Measurements from ENCODE around the gene RAB10.
"Not testable (repeated sequence)": the region's sequence is repeated elsewhere in the genome, so short reads cannot be mapped to it uniquely, and the experiment has no call there.

The RAB10 gene

DNA sequence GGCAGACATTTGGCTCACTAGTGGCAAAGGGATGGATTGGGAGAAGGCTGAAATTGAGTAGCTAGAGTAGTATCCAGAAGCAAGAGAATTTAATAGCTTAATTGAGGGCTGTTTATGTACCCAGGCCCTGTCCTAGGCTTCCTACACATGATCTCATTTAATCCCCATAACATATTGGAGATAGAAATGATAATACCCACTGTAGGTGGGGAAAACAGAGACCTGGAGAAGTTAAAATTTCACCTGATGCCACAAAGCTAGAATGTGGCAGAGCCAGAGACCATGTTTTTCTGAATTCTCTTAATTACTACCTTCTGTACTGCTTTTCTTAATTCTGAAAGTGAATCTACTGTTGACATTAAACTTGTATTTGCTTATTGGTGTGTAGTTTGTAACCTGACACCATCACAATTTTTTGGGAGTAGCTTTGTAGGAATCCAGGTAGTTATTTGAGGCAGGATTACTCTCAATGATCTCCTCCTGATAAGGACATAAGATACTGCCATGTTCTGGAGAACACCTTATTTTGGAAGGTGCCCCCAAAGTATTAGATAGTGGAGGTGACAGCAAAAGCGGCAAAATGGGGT, 42.2 kb downstream of the RAB10 start:
- Histone ChIP-seq H3K36me3 (ENCODE audit: control insufficient read depth, insufficient read depth, low read length) (peaks cover 23% of the 10 kb centered on the region), H3K27ac (ENCODE audit: low read depth, low read length, severe bottlenecking) (no peak overlapping the region), H3K4me1 (ENCODE audit: control insufficient read depth, insufficient read depth, low read length, poor library complexity, severe bottlenecking) (no peaks in the 10 kb centered on the region), H3K4me3 (ENCODE audit: extremely low read depth, insufficient read depth, low read length, poor library complexity, severe bottlenecking) (no peak overlapping the region), H3K9me3 (ENCODE audit: control insufficient read depth, low read length) (peaks cover 18% of the 10 kb centered on the region)
- WGBS, 2 experiments (ENCODE audit: insufficient coverage in 2 of 2): 100% methylated on average over 1 of the region's 1 CpG; no CpG with 5 or more reads in 1 of the 2 experiments

DNA sequence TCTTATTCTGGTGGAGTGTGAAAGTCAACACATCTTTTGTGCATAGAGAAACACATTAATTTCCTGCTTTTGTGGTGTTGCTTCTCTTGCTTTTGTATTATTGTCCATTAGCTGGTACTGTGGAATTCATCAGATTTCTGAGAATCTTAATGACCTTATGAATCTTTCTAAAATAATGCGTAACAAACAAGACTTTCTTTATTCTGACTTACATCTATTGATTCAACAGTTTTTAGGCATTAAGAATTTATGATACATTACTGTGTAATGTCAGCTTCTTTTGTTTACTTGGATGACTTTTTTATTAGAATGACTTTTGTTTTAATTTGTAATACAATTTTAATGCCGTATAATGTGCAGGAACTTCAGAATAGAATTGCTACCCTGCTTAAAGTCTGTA, 43.4 kb downstream of the RAB10 start:
- peaks cover 21% of the 10 kb centered on the region for H3K9me3 ChIP-seq (ENCODE audit: control insufficient read depth, low read length)
- H3K36me3 ChIP-seq (ENCODE audit: control insufficient read depth, insufficient read depth, low read length): peaks cover 24% of the 10 kb centered on the region
- H3K4me1 ChIP-seq (ENCODE audit: control insufficient read depth, insufficient read depth, low read length, poor library complexity, severe bottlenecking): no peaks in the 10 kb centered on the region
- no peak overlapping the region for H3K4me3 ChIP-seq (ENCODE audit: extremely low read depth, insufficient read depth, low read length, poor library complexity, severe bottlenecking)
- 83 to 100% methylated on average over 1 of the region's 2 CpGs for WGBS, 2 experiments (ENCODE audit: insufficient coverage in 2 of 2)
- H3K27ac ChIP-seq (ENCODE audit: low read depth, low read length, severe bottlenecking): no peak overlapping the region

GRCh38 chr2:26078939-26079338, 45.1 kb downstream of the RAB10 start:
- peaks cover 21% of the 10 kb centered on the region for H3K9me3 ChIP-seq (ENCODE audit: control insufficient read depth, low read length)
- H3K4me3 ChIP-seq (ENCODE audit: extremely low read depth, insufficient read depth, low read length, poor library complexity, severe bottlenecking): no peak overlapping the region
- no peak overlapping the region for H3K27ac ChIP-seq (ENCODE audit: low read depth, low read length, severe bottlenecking)
- H3K4me1 ChIP-seq (ENCODE audit: control insufficient read depth, insufficient read depth, low read length, poor library complexity, severe bottlenecking): no peaks in the 10 kb centered on the region
- H3K36me3 ChIP-seq (ENCODE audit: control insufficient read depth, insufficient read depth, low read length): peaks cover 24% of the 10 kb centered on the region
- WGBS, 2 experiments (ENCODE audit: insufficient coverage in 2 of 2): 100% methylated on average over 1 of the region's 3 CpGs; no CpG with 5 or more reads in 1 of the 2 experiments

- H3K27ac ChIP-seq (ENCODE audit: low read depth, low read length, severe bottlenecking): no peak overlapping the region
- H3K4me1 ChIP-seq (ENCODE audit: control insufficient read depth, insufficient read depth, low read length, poor library complexity, severe bottlenecking): no peaks in the 10 kb centered on the region
- H3K36me3 ChIP-seq (ENCODE audit: control insufficient read depth, insufficient read depth, low read length): peaks cover 29% of the 10 kb centered on the region
- no peak overlapping the region for H3K4me3 ChIP-seq (ENCODE audit: extremely low read depth, insufficient read depth, low read length, poor library complexity, severe bottlenecking)
- 100% methylated on average over 1 of the region's 1 CpG; no CpG with 5 or more reads in 1 of the 2 experiments for WGBS, 2 experiments (ENCODE audit: insufficient coverage in 2 of 2)
- peaks cover 21% of the 10 kb centered on the region for H3K9me3 ChIP-seq (ENCODE audit: control insufficient read depth, low read length)
Measured at GRCh38 chr2:26080356-26080755, 46.5 kb downstream of the RAB10 start.

DNA sequence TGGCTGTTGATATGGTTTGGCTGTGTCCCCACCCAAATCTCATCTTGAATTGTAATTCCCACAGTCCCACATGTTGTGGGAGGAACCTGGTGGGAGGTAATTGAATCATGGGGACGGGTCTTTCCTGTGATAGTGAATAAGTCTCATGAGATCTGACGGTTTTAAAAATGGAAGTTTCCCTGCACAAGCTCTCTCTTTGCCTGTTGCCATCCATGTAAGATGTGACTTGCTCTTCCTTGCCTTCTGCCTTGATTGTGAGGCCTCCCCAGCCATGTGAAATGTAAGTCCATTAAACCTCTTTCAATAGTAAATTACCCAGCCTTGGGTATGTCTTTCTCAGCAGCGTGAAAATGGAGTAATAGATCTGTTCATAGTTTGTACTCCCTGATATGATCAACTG, 47.0 kb downstream of the RAB10 start:
- not testable (repeated sequence) for H3K27ac ChIP-seq (ENCODE audit: low read depth, low read length, severe bottlenecking); H3K4me1 ChIP-seq (ENCODE audit: control insufficient read depth, insufficient read depth, low read length, poor library complexity, severe bottlenecking); H3K4me3 ChIP-seq (ENCODE audit: extremely low read depth, insufficient read depth, low read length, poor library complexity, severe bottlenecking)
- WGBS, 2 experiments (ENCODE audit: insufficient coverage in 2 of 2): 90% methylated on average over 2 of the region's 3 CpGs; no CpG with 5 or more reads in 1 of the 2 experiments
- H3K36me3 ChIP-seq (ENCODE audit: control insufficient read depth, insufficient read depth, low read length): peaks cover 31% of the 10 kb centered on the region
- peaks cover 21% of the 10 kb centered on the region for H3K9me3 ChIP-seq (ENCODE audit: control insufficient read depth, low read length)

DNA sequence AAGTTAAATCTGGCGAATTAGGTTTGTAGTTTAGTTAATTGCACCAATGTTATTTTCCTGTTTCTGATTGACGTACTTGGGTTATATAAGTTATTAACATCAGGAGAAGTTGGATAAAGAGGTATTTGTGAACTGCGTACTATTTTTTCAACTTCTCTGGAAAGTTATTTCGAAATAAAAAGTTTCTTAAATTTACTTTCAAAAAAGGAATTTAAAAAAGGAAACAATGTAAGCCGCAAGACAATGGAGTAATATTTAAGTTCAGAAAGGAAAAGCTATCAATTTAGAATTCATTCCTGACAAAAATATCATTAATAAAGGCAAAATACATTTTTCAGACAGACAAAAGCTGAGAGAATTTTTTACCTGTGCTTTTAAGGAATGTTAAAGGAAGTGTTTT, 47.7 kb downstream of the RAB10 start:
- Histone ChIP-seq H3K27ac (ENCODE audit: low read depth, low read length, severe bottlenecking) (no peak overlapping the region), H3K36me3 (ENCODE audit: control insufficient read depth, insufficient read depth, low read length) (peaks cover 36% of the 10 kb centered on the region), H3K4me3 (ENCODE audit: extremely low read depth, insufficient read depth, low read length, poor library complexity, severe bottlenecking) (no peak overlapping the region), H3K9me3 (ENCODE audit: control insufficient read depth, low read length) (peaks cover 21% of the 10 kb centered on the region), H3K4me1 (ENCODE audit: control insufficient read depth, insufficient read depth, low read length, poor library complexity, severe bottlenecking) (no peaks in the 10 kb centered on the region)
- 97 to 100% methylated on average over 2 of the region's 5 CpGs for WGBS, 2 experiments (ENCODE audit: insufficient coverage in 2 of 2)

- 95 to 100% methylated on average over 2 to 4 of the region's 5 CpGs for WGBS, 2 experiments (ENCODE audit: insufficient coverage in 2 of 2)
- Histone ChIP-seq H3K27ac (ENCODE audit: low read depth, low read length, severe bottlenecking) (no peak overlapping the region), H3K9me3 (ENCODE audit: control insufficient read depth, low read length) (peaks cover 2% of the 10 kb centered on the region), H3K36me3 (ENCODE audit: control insufficient read depth, insufficient read depth, low read length) (peaks cover 33% of the 10 kb centered on the region), H3K4me1 (ENCODE audit: control insufficient read depth, insufficient read depth, low read length, poor library complexity, severe bottlenecking) (no peaks in the 10 kb centered on the region), H3K4me3 (ENCODE audit: extremely low read depth, insufficient read depth, low read length, poor library complexity, severe bottlenecking) (no peak overlapping the region)
Measured at GRCh38 chr2:26086155-26086637, 52.3 kb downstream of the RAB10 start.

GRCh38 chr2:26086779-26087178, 52.9 kb downstream of the RAB10 start:
- H3K27ac ChIP-seq (ENCODE audit: low read depth, low read length, severe bottlenecking): no peak overlapping the region
- peaks cover 30% of the 10 kb centered on the region for H3K36me3 ChIP-seq (ENCODE audit: control insufficient read depth, insufficient read depth, low read length)
- H3K4me3 ChIP-seq (ENCODE audit: extremely low read depth, insufficient read depth, low read length, poor library complexity, severe bottlenecking): no peak overlapping the region
- H3K9me3 ChIP-seq (ENCODE audit: control insufficient read depth, low read length): no peaks in the 10 kb centered on the region
- 100% methylated on average over 1 to 2 of the region's 5 CpGs for WGBS, 2 experiments (ENCODE audit: insufficient coverage in 2 of 2)
- no peaks in the 10 kb centered on the region for H3K4me1 ChIP-seq (ENCODE audit: control insufficient read depth, insufficient read depth, low read length, poor library complexity, severe bottlenecking)

DNA sequence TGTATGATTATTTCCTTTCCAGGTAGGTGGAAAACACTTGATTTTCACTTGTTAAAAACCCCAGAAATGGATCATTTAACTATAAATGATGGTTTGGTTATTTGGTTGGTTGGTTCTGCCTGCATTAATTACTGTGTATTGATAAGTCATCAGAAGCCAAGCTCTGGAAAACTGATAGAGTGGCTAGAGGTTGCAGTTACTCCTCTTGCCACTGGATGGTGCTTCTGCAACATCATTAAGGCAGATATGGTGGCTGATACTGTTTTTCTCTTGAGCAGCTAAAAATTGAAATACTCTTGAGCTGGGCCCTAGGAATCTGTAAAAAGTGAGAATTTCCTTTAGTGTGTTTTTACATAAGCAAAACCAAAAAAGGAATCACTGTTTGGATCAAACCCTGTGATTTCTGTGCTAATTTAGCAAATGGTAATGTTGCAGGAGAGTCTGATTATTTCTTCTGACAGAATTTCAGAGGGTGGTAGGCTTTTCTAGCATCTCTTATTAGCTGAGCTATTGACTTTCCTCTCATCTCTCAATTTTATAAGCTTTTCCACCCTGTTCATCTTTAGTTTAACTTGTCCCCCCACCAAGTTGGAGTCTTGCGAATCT, 54.3 kb downstream of the RAB10 start:
- no peaks in the 10 kb centered on the region for H3K9me3 ChIP-seq (ENCODE audit: control insufficient read depth, low read length)
- 83 to 100% methylated on average over 1 of the region's 1 CpG for WGBS, 2 experiments (ENCODE audit: insufficient coverage in 2 of 2)
- no peak overlapping the region for H3K27ac ChIP-seq (ENCODE audit: low read depth, low read length, severe bottlenecking)
- no peaks in the 10 kb centered on the region for H3K4me1 ChIP-seq (ENCODE audit: control insufficient read depth, insufficient read depth, low read length, poor library complexity, severe bottlenecking)
- H3K4me3 ChIP-seq (ENCODE audit: extremely low read depth, insufficient read depth, low read length, poor library complexity, severe bottlenecking): no peak overlapping the region
- peaks cover 35% of the 10 kb centered on the region for H3K36me3 ChIP-seq (ENCODE audit: control insufficient read depth, insufficient read depth, low read length)

DNA sequence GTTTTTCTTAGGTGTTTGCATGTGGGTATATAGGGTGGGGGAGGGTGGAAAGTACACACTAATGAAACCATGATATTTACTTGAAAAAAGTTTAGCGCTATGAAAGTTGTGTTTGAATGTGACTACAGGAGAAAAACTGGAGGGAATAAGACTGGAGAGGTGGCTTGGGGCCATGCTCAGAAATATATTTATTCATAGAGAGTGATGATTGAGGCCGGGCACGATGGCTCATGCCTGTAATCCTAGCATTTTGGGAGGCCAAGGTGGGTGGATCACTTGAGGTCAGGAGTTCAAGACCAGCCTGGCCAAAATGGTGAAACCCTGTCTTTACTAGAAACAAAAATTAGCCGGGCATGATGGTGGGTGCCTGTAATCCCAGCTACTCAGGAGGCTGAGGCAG, 55.0 kb downstream of the RAB10 start:
- H3K4me1 ChIP-seq (ENCODE audit: control insufficient read depth, insufficient read depth, low read length, poor library complexity, severe bottlenecking); H3K9me3 ChIP-seq (ENCODE audit: control insufficient read depth, low read length); H3K4me3 ChIP-seq (ENCODE audit: extremely low read depth, insufficient read depth, low read length, poor library complexity, severe bottlenecking); H3K27ac ChIP-seq (ENCODE audit: low read depth, low read length, severe bottlenecking): not testable (repeated sequence)
- peaks cover 41% of the 10 kb centered on the region for H3K36me3 ChIP-seq (ENCODE audit: control insufficient read depth, insufficient read depth, low read length)
- WGBS, 2 experiments (ENCODE audit: insufficient coverage in 2 of 2): 89 to 96% methylated on average over 4 of the region's 4 CpGs

DNA sequence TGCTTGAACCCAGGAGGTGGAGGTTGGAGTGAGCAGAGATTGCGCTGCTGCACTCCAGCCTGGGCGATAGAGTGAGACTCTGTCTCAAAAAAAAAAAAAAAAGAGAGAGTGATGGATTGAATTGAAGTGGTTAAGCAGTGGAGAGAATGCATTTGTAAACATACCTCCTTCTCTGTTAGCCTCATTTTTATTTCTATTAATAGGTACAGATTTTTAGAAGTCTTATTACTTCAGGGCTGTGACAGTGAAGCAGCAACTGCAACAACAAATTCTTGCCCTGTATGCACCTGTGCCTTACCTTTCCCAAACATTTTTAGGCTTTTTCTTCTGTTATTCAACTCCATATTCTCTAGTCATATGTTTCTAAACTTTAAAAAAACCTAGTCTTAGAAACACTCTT, 55.5 kb downstream of the RAB10 start:
- Histone ChIP-seq H3K36me3 (ENCODE audit: control insufficient read depth, insufficient read depth, low read length) (peaks cover 42% of the 10 kb centered on the region), H3K27ac (ENCODE audit: low read depth, low read length, severe bottlenecking) (no peak overlapping the region), H3K4me3 (ENCODE audit: extremely low read depth, insufficient read depth, low read length, poor library complexity, severe bottlenecking) (no peak overlapping the region), H3K9me3 (ENCODE audit: control insufficient read depth, low read length) (no peaks in the 10 kb centered on the region), H3K4me1 (ENCODE audit: control insufficient read depth, insufficient read depth, low read length, poor library complexity, severe bottlenecking) (no peaks in the 10 kb centered on the region)
- 75 to 93% methylated on average over 2 of the region's 2 CpGs for whole genome bisulfite sequencing, 2 experiments (ENCODE audit: insufficient coverage in 2 of 2)

Measured in mesodermal cell (in vitro differentiated cells).